IPS-18a (cell line): ENCODE data around the gene OR6M1.

Experiments used
- H3K27ac ChIP-seq: one replicate; pipeline ENCODE4 v1.5.1; 2013; ENCODE audit warnings: low read length
- H3K27me3 ChIP-seq: one replicate; pipeline ENCODE4 v1.6.1; 2013; ENCODE audit warnings: mild to moderate bottlenecking, low read length; ENCODE audit not compliant: control insufficient read depth, insufficient read depth
- H3K36me3 ChIP-seq: one replicate; pipeline ENCODE4 v1.6.1; 2013; ENCODE audit warnings: low read depth, low read length; ENCODE audit not compliant: control insufficient read depth
- H3K4me1 ChIP-seq: one replicate; pipeline ENCODE4 v1.6.1; 2013; ENCODE audit warnings: low read depth, low read length; ENCODE audit not compliant: control insufficient read depth
- H3K4me3 ChIP-seq: one replicate; pipeline ENCODE4 v1.5.1; 2013; ENCODE audit warnings: low read length
- H3K9ac ChIP-seq: one replicate; pipeline ENCODE4 v1.6.1; 2013; ENCODE audit warnings: mild to moderate bottlenecking, low read length, moderate library complexity
- H3K9me3 ChIP-seq: one replicate; pipeline ENCODE4 v1.6.1; 2013; ENCODE audit warnings: low read depth, low read length; ENCODE audit not compliant: control insufficient read depth

The OR6M1 gene

DNA sequence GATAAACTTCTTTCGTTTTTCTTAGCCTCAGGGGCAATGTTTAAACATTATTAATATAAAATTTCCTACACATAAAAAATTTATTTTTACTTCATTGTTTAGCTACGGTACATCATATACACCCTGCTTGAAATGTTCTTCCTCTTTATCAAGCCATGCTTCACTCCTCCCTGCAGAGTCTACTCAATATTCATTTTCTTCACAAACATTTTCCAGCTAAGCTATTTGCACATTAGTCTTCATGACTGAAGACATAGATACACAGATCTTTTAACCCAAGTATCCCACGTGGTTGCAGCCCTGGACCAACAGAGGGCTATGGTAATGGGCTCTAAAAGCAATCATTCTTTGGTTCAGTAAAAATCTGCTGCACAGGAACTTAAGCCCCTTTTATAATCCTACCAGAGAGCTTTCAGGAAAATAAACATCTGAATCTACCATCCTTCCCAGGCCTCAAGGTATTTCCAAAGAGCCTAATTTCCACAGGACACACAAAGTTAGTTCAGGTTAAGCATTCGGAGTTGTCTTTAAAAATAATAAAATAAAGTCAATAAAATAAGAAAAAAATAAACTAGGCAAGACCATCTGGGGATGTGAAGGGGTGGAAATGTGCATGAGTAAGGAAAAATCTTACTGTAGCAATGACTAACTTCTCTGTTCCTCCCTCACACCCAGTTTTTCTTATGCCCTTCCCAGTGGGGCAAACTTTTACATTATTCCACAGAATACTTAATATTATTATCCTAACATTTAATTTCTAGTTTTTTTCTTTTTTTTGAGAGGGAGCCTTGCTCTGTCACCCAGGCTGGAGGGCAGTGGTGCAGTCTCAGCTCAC is 30.2 kb downstream of the OR6M1 start:
- peak overlapping the region; percentile 44 for H3K9ac ChIP-seq
- no peaks in the 10 kb centered on the region for H3K27me3 ChIP-seq
- H3K4me3 ChIP-seq: no peak overlapping the region
- peaks cover 62% of the 10 kb centered on the region for H3K4me1 ChIP-seq
- peak overlapping the region; percentile 58 for H3K27ac ChIP-seq
- H3K9me3 ChIP-seq: no peaks in the 10 kb centered on the region
- H3K36me3 ChIP-seq: no peaks in the 10 kb centered on the region

DNA sequence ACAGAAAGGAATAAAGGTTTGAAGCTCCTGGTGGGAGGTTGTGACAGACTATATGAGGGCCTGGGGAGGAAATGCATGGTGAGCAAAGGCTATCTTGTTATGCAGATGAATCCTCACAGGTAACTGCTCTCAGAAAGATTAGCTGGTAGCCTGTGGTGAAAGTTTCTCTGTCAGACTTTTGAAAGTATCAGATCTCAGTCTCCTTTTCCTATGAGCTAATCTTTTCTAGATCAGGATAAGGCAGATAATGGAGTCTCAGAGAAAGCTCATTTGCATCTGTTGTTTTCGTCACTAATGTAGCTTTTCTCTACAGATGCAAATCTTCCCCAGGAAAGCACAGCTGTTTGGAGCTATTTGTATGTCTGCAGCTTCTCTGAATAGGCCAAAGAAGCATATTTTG is 30.9 kb downstream of the OR6M1 start:
- peaks cover 59% of the 10 kb centered on the region for H3K4me1 ChIP-seq
- H3K9ac ChIP-seq: no peak overlapping the region
- H3K27me3 ChIP-seq: no peaks in the 10 kb centered on the region
- peak overlapping the region; percentile 12 for H3K4me3 ChIP-seq
- no peak overlapping the region for H3K27ac ChIP-seq
- H3K36me3 ChIP-seq: no peaks in the 10 kb centered on the region
- no peaks in the 10 kb centered on the region for H3K9me3 ChIP-seq

DNA sequence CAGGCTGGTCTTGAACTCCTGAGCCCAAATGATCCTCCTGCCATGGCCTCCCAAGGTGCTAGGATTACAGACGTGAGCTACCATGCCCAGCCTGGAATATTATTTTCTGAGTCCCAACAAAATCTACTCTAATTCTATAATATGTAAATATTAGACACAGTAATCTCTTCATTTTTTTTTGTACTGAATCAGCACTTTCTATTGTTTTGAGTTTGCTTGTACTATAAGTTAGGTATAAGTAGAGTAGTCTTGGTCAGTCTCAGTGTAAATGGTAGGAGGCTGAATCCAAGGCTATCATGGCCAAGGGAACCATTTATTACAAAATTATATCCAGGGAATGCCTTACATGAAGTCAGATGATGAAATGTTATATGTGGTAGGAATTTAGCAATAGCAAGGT is 32.2 kb downstream of the OR6M1 start:
- no peaks in the 10 kb centered on the region for H3K27me3 ChIP-seq
- H3K4me3 ChIP-seq: no peak overlapping the region
- peak overlapping the region; percentile 63 for H3K27ac ChIP-seq
- H3K4me1 ChIP-seq: peaks cover 52% of the 10 kb centered on the region
- no peaks in the 10 kb centered on the region for H3K9me3 ChIP-seq
- no peaks in the 10 kb centered on the region for H3K36me3 ChIP-seq
- no peak overlapping the region for H3K9ac ChIP-seq

DNA sequence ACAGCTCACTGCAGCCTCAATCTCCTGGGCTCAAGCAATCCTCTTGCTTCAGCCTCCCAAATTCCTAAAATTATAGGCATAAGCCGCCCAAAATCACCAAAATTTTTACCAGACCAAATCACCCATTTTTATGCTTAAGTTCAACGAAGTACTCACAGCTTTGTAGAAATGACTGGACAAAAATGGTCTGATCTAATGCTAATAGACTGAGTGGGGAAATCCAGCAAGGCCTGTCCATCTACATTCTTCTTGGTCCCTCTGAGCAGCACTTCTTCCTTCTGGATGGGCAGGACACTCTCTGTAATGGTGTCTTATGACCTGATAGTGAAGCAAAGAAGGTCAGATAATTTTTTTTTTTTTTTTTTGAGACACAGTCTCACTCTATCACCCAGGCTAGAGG is 33.1 kb downstream of the OR6M1 start:
- H3K9ac ChIP-seq: no peak overlapping the region
- H3K4me3 ChIP-seq: no peak overlapping the region
- H3K4me1 ChIP-seq: peaks cover 48% of the 10 kb centered on the region
- no peaks in the 10 kb centered on the region for H3K9me3 ChIP-seq
- no peaks in the 10 kb centered on the region for H3K36me3 ChIP-seq
- no peaks in the 10 kb centered on the region for H3K27me3 ChIP-seq
- H3K27ac ChIP-seq: no peak overlapping the region

DNA sequence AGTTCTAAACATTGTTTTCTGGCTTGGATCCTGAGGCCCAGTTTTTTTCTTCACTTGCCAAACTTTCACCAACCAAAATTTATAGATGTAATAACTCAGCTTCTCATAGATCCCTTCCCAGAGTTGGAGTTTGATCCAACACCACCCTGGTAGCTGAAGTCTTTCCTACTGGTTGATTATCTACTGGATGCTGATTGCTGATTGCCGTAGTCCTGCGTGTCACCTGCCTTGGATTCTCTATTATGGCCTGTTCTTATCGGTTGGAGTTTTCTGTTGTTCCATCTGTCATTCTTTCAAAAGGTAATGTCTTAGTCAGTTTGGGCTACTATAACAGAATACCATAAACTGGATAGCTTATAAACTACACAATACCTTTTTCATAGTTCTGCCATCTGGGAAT is 34.5 kb downstream of the OR6M1 start:
- no peaks in the 10 kb centered on the region for H3K9me3 ChIP-seq
- no peaks in the 10 kb centered on the region for H3K36me3 ChIP-seq
- no peak overlapping the region for H3K9ac ChIP-seq
- H3K27ac ChIP-seq: no peak overlapping the region
- H3K4me1 ChIP-seq: peaks cover 35% of the 10 kb centered on the region
- no peak overlapping the region for H3K4me3 ChIP-seq
- H3K27me3 ChIP-seq: no peaks in the 10 kb centered on the region

DNA sequence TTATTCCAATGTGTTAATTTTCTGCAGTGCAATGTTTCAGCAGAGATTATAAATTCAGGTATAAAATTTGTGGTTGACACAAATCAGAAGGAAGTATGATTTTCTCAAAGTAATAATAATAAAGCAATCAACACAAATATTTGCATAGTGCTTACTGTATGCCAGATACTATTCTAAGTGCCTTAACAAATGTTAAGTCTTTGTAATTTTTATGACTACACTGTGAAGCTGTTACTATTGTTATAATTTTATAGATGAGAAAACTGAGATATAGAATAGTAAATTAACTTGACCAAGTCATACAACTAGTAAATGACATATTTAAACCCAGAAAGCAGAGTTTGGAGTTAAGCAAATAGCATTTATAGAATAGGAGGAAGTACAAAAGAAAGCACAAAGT is 35.4 kb downstream of the OR6M1 start:
- no peaks in the 10 kb centered on the region for H3K36me3 ChIP-seq
- H3K9ac ChIP-seq: no peak overlapping the region
- no peaks in the 10 kb centered on the region for H3K9me3 ChIP-seq
- H3K27me3 ChIP-seq: no peaks in the 10 kb centered on the region
- no peak overlapping the region for H3K27ac ChIP-seq
- no peak overlapping the region for H3K4me3 ChIP-seq
- H3K4me1 ChIP-seq: peaks cover 25% of the 10 kb centered on the region

DNA sequence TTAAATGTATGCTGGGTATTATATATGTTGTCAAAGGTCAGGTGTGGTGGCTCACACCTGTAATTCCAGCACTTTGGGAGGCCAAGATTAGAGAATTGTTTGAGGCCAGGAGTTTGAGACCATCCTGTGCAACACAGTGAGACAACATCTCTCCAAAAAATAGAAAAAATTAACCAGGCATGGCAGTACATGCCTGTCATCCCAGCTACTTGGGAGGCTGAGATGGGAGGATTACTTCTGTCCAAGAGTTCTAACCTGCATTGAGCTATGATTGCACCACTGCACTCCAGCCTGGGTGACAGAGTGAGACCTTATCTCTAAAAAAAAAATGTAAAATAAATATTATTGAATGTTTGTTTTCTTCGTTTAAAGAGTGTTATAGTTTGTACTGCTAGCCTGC is 40.5 kb downstream of the OR6M1 start:
- Histone ChIP-seq H3K9me3 (peaks cover 11% of the 10 kb centered on the region), H3K27ac (no peak overlapping the region), H3K4me3 (no peak overlapping the region), H3K4me1 (no peaks in the 10 kb centered on the region), H3K27me3 (no peaks in the 10 kb centered on the region), H3K9ac (no peak overlapping the region), H3K36me3 (peaks cover 3% of the 10 kb centered on the region)

DNA sequence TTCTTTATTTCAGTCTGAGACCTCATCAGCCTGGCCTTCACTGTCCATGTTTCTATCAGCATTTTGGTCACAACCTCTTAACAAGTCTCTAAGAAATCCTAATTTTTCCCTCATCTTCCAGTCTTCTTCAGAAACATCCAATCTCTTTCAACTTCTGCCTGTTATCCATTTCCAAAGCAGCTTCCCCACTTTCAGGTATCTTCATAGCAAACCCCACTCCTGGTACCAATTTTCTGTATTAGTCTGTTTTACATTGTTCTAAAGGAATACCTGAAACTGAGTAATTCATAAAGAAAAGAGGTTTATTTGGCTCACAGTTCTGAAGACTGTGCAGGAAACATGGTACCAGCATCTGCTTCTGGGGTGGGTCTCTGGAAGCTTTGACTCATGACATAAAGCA is 43.7 kb downstream of the OR6M1 start:
- Histone ChIP-seq H3K9me3 (peaks cover 11% of the 10 kb centered on the region), H3K4me1 (no peaks in the 10 kb centered on the region), H3K9ac (no peak overlapping the region), H3K27ac (no peak overlapping the region), H3K36me3 (peaks cover 3% of the 10 kb centered on the region), H3K4me3 (no peak overlapping the region), H3K27me3 (no peaks in the 10 kb centered on the region)

DNA sequence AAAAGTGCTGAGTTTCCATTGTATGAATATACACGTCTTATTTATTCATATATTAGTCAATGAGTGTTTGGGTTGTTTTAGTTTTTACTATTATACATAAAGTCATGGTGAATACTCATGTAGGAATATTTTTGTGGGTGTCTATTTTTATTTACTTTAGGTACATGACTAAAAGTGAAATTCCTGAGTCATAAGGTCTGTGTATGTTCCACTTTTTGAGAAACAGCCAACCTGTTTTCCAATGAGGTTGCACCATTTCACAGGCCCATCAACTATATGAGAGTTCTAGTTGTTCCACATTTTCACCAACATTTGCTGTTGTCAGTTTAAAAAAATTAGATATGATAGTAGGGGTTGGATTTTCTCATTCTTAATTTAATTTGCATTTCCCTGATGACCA is 45.3 kb downstream of the OR6M1 start:
- H3K4me3 ChIP-seq: no peak overlapping the region
- no peaks in the 10 kb centered on the region for H3K27me3 ChIP-seq
- H3K9me3 ChIP-seq: peaks cover 11% of the 10 kb centered on the region
- no peak overlapping the region for H3K9ac ChIP-seq
- H3K4me1 ChIP-seq: no peaks in the 10 kb centered on the region
- no peak overlapping the region for H3K27ac ChIP-seq
- peaks cover 3% of the 10 kb centered on the region for H3K36me3 ChIP-seq

DNA sequence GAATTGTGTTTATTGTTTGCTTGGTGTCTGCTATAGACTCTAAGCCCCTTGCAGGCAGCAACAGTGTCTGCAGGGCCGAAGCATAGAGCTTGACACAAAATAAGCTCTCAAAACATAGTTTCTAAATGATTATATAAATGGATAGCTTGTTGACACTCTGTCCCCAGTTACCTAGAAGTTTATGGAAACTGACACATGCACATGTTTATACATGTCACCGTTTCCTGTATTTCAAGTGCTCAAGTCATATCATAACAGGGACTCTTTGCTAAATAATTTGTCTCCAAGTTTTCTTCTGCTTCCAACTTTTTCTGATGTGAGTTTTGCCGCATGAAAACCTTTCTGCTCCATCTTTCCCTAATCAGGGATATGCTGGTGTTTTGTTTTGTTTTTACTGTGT is 48.2 kb downstream of the OR6M1 start:
- no peak overlapping the region for H3K27ac ChIP-seq
- no peak overlapping the region for H3K9ac ChIP-seq
- H3K9me3 ChIP-seq: peaks cover 11% of the 10 kb centered on the region
- no peak overlapping the region for H3K4me3 ChIP-seq
- no peaks in the 10 kb centered on the region for H3K4me1 ChIP-seq
- H3K36me3 ChIP-seq: peaks cover 3% of the 10 kb centered on the region
- H3K27me3 ChIP-seq: no peaks in the 10 kb centered on the region

DNA sequence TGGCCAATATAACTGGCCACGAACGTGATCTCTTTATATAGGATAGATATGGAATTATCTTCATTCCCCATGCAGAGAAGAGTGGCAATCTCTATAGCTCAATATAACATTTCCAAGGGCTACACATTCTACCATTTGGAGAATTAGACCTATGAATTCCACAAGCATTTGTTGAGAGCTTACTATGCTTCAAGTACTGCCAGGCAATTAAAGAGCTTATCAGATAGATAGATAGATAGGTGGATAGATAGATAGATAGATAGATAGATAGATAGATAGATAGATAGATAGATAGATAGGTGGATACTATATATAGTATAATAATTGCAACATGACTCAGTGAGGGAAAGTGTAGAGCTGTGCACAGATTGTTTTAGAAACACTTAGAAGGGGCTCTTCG is 50.3 kb downstream of the OR6M1 start:
- Histone ChIP-seq H3K36me3 (no peaks in the 10 kb centered on the region), H3K4me3 (no peak overlapping the region), H3K9me3 (no peaks in the 10 kb centered on the region), H3K27me3 (no peaks in the 10 kb centered on the region), H3K4me1 (no peaks in the 10 kb centered on the region), H3K27ac (no peak overlapping the region), H3K9ac (no peak overlapping the region)
